ENCODE data around the gene UXS1.
"Not testable (repeated sequence)": the region's sequence is repeated elsewhere in the genome, so short reads cannot be mapped to it uniquely, and the experiment has no call there.

UXS1 gene

GRCh38 chr2:106159866-106160785 lies 34.0 kb downstream of the UXS1 start:
- peak; percentile 56 to 65 for DNase-seq

- DNase-seq = no peak
Measured at GRCh38 chr2:106158871-106159270, 35.2 kb downstream of the UXS1 start.

- no peak for DNase-seq
Measured at GRCh38 chr2:106158131-106158530, 36.0 kb downstream of the UXS1 start.

- no peak for DNase-seq
Measured at GRCh38 chr2:106157416-106157815, 36.7 kb downstream of the UXS1 start.

- no peak for DNase-seq
Measured at GRCh38 chr2:106156305-106157296, 37.5 kb downstream of the UXS1 start.

- DNase-seq = no peak
Measured at GRCh38 chr2:106153781-106154180, 40.3 kb downstream of the UXS1 start.

- no peak for DNase-seq
Measured at GRCh38 chr2:106147665-106148064, 46.4 kb downstream of the UXS1 start.

- no peak for DNase-seq
Measured at GRCh38 chr2:106147159-106147558, 46.9 kb downstream of the UXS1 start.

GRCh38 chr2:106144621-106145331 lies 49.3 kb downstream of the UXS1 start:
- DNase-seq = peak; percentile 50 to 60

- no peak for DNase-seq
Measured at GRCh38 chr2:106143495-106144215, 50.4 kb downstream of the UXS1 start.

- peak in 1 of 2 experiments; percentile 49 for DNase-seq
Measured at GRCh38 chr2:106142683-106143082, 51.4 kb downstream of the UXS1 start.

- DNase-seq = no peak
Measured at GRCh38 chr2:106140913-106141312, 53.2 kb downstream of the UXS1 start.

- DNase-seq = no peak
Measured at GRCh38 chr2:106140113-106140512, 54.0 kb downstream of the UXS1 start.

- DNase-seq = no peak
Measured at GRCh38 chr2:106139238-106139935, 54.7 kb downstream of the UXS1 start.

- no peak for DNase-seq
Measured at GRCh38 chr2:106138543-106139237, 55.4 kb downstream of the UXS1 start.

GRCh38 chr2:106137731-106138521 lies 56.2 kb downstream of the UXS1 start:
- peak in 1 of 2 experiments; percentile 41 for DNase-seq

- not testable (repeated sequence) for DNase-seq
Measured at GRCh38 chr2:106131192-106131591, 62.9 kb downstream of the UXS1 start.

GRCh38 chr2:106130251-106130998 lies 63.7 kb downstream of the UXS1 start:
- no peak for DNase-seq

GRCh38 chr2:106129592-106129991 lies 64.5 kb downstream of the UXS1 start:
- DNase-seq = no peak
